OCI-LY7 (cell line): ENCODE results near the gene PLAAT1.

Experiments used
- EZH2phosphoT487 ChIP-seq: fragments of 200-600 bp; sonication (generic); IDR thresholded peaks from 2 replicates; pipeline ENCODE4 v1.6.1; 2018; ENCODE audit warnings: low read depth, borderline replicate concordance, mild to moderate bottlenecking, mixed run types, antibody characterized with exemption, low read length, moderate library complexity, mixed read lengths
- TF ChIP-seq, protein P1 (sequence below): fragments of 200-600 bp; sonication (generic); conservative IDR thresholded peaks from 2 replicates; pipeline ENCODE4 v1.5.1; 2014; ENCODE audit warnings: mild to moderate bottlenecking, antibody characterized with exemption, low read length, moderate library complexity, mixed read lengths

DNA sequence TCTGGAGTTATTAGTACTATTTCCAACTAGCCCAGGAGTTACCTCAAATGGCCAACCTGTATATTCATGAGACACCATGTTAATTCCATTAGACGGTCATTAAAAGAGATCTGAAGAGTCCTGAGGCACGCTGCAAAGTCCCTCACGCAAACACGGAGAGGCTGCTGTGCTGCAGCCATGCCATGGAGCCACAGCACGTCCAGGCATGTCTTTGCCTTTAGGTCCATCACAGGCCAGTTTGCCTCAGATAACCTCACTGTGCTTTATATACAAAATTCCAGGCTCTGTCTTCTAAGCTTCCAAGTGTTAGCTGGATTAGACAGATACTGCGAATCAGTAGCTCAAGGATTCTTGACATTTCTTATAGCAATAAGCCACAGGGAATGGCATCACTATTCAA lies 9.8 kb upstream of the PLAAT1 start:
- TF ChIP-seq, protein P1, sequence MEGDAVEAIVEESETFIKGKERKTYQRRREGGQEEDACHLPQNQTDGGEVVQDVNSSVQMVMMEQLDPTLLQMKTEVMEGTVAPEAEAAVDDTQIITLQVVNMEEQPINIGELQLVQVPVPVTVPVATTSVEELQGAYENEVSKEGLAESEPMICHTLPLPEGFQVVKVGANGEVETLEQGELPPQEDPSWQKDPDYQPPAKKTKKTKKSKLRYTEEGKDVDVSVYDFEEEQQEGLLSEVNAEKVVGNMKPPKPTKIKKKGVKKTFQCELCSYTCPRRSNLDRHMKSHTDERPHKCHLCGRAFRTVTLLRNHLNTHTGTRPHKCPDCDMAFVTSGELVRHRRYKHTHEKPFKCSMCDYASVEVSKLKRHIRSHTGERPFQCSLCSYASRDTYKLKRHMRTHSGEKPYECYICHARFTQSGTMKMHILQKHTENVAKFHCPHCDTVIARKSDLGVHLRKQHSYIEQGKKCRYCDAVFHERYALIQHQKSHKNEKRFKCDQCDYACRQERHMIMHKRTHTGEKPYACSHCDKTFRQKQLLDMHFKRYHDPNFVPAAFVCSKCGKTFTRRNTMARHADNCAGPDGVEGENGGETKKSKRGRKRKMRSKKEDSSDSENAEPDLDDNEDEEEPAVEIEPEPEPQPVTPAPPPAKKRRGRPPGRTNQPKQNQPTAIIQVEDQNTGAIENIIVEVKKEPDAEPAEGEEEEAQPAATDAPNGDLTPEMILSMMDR = no peak
- TF ChIP-seq EZH2phosphoT487 = no peak
